Keratinocyte (primary cell): ENCODE data around the gene WNT7A.

ENCODE experiments used
- EZH2 ChIP-seq: IDR thresholded peaks from one replicate; pipeline ENCODE4 v1.6.1; 2012; ENCODE audit warnings: inconsistent platforms, mild to moderate bottlenecking, low read length, moderate library complexity
- TF ChIP-seq, protein P1 (sequence below), 3 experiments: IDR thresholded peaks in 1 of 3; conservative IDR thresholded peaks in 1 of 3; optimal IDR thresholded peaks in 1 of 3; 2 replicates in 2 of 3; 3 replicates in 1 of 3; pipeline versions ENCODE3 to v1.5.1; 2011; ENCODE audit warnings: low read length in 3 of 3, mild to moderate bottlenecking in 3 of 3, moderate library complexity in 2 of 3, control low read depth in 1 of 3, inconsistent platforms in 1 of 3; ENCODE audit not compliant: insufficient read depth in 2 of 3; ENCODE audit errors: extremely low read depth in 1 of 3

- TF ChIP-seq, protein P1, sequence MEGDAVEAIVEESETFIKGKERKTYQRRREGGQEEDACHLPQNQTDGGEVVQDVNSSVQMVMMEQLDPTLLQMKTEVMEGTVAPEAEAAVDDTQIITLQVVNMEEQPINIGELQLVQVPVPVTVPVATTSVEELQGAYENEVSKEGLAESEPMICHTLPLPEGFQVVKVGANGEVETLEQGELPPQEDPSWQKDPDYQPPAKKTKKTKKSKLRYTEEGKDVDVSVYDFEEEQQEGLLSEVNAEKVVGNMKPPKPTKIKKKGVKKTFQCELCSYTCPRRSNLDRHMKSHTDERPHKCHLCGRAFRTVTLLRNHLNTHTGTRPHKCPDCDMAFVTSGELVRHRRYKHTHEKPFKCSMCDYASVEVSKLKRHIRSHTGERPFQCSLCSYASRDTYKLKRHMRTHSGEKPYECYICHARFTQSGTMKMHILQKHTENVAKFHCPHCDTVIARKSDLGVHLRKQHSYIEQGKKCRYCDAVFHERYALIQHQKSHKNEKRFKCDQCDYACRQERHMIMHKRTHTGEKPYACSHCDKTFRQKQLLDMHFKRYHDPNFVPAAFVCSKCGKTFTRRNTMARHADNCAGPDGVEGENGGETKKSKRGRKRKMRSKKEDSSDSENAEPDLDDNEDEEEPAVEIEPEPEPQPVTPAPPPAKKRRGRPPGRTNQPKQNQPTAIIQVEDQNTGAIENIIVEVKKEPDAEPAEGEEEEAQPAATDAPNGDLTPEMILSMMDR (optimal IDR thresholded peaks at IDR 0.05 in 1 of 3, IDR thresholded peaks at IDR 0.05 in 1 of 3, conservative IDR thresholded peaks at IDR 0.05 in 1 of 3; ENCODE audit: extremely low read depth in 1 of 3, insufficient read depth in 2 of 3, low read length in 3 of 3): no peak
- TF ChIP-seq EZH2: no peak
Observed at GRCh38 chr3:13769422-13769821, 110.4 kb downstream of the WNT7A start.
